Upper lobe of left lung (tissue), 4 donors: Measurements from ENCODE around the gene IMMP1L.

Source experiments
- EP300 ChIP-seq, 4 donors: sonication (generic); formaldehyde crosslinking; IDR thresholded peaks; one replicate each; pipeline ENCODE4 v1.5.1; 2017; ENCODE audit warnings: antibody characterized with exemption in 4 of 4, control low read depth in 2 of 4
- TF ChIP-seq, protein P1 (sequence below), 6 experiments: fragments of 450-650 bp in 4 of 6; fragments of 200-600 bp in 2 of 6; sonication (generic) in 2 of 6; IDR thresholded peaks; one replicate each; pipeline ENCODE4 v1.5.1; 2016 to 2019; ENCODE audit warnings: antibody characterized with exemption in 6 of 6

DNA sequence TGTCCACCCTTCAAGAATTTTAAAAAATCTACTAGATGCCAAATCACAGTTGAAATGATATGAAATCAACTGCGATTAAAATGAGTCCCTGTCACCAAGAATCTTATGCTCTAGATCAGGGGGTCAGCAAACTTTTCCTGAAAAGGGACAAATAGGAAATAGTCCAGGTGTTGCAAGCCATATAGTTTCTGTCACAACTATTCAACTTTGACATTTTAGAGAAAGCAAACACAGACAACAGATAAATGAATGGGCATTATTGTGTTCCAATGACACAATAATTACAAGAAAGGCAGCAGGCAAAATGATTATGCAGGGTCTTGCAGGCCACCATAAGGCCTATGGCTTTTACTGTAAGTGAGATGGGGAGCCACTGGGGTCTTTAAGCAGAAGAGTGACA is 58.6 kb downstream of the IMMP1L start:
- TF ChIP-seq, protein P1, sequence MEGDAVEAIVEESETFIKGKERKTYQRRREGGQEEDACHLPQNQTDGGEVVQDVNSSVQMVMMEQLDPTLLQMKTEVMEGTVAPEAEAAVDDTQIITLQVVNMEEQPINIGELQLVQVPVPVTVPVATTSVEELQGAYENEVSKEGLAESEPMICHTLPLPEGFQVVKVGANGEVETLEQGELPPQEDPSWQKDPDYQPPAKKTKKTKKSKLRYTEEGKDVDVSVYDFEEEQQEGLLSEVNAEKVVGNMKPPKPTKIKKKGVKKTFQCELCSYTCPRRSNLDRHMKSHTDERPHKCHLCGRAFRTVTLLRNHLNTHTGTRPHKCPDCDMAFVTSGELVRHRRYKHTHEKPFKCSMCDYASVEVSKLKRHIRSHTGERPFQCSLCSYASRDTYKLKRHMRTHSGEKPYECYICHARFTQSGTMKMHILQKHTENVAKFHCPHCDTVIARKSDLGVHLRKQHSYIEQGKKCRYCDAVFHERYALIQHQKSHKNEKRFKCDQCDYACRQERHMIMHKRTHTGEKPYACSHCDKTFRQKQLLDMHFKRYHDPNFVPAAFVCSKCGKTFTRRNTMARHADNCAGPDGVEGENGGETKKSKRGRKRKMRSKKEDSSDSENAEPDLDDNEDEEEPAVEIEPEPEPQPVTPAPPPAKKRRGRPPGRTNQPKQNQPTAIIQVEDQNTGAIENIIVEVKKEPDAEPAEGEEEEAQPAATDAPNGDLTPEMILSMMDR (IDR thresholded peaks at IDR 0.05), result no peak
- TF ChIP-seq EP300 (IDR thresholded peaks at IDR 0.05), result no peak
